NCI-H2081 (cell line): ENCODE measurements around the gene RHOT1.
"Not testable (repeated sequence)": the region's sequence is repeated elsewhere in the genome, so short reads cannot be mapped to it uniquely, and the experiment has no call there.

Experiments
- DNase-seq, 2 experiments: peaks; one replicate each; lab custom pipeline; 2025; lab: John Stamatoyannopoulos, UW

RHOT1 gene

GRCh38 chr17:32124985-32125847 is 17.1 kb upstream of the RHOT1 start:
- no peak for DNase-seq

- DNase-seq = no peak
Observed at GRCh38 chr17:32125848-32126153, 16.5 kb upstream of the RHOT1 start.

DNA sequence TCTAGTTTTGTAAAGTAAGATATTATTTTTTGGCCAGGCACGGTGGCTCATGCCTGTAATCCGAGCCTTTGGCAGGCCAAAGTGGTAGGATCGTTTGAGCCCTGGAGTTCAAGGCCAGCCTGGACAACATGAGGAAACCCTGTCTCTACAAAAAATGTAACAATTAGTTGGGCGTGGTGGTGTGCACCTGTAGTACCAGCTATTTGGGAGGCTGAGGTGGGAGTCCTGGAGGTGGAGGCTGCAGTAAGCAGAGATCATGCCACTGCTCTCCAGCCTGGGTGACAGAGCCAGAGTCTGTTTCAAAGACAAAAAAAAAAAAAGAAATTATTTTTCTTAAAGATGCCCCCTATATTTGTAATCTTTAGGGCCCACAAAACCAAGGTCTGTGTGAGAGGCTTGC is 16.0 kb upstream of the RHOT1 start:
- no peak for DNase-seq

- DNase-seq = no peak
Observed at GRCh38 chr17:32126746-32127145, 15.6 kb upstream of the RHOT1 start.

GRCh38 chr17:32127158-32127897 is 15.0 kb upstream of the RHOT1 start:
- DNase-seq = peak; percentile 68 to 79

DNA sequence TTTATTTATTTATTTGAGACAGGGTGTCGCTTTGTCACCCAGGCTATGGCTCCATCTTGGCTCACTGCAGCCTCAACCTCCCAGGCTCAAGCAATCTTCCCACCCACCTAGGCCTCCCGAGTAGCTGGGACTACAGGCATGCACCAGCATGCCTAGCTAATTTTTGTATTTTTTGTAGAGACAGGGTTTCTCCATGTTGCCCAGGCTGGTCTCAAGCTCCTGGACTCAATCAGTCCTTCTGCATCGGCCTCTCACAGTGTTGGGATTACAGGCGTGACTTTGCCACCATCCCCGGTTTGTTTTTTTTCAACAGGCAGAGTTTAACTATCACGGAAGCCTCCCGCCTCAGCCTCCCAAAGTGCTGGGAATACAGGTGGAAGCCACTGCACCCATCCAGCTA is 13.8 kb upstream of the RHOT1 start:
- not testable (repeated sequence) for DNase-seq

DNA sequence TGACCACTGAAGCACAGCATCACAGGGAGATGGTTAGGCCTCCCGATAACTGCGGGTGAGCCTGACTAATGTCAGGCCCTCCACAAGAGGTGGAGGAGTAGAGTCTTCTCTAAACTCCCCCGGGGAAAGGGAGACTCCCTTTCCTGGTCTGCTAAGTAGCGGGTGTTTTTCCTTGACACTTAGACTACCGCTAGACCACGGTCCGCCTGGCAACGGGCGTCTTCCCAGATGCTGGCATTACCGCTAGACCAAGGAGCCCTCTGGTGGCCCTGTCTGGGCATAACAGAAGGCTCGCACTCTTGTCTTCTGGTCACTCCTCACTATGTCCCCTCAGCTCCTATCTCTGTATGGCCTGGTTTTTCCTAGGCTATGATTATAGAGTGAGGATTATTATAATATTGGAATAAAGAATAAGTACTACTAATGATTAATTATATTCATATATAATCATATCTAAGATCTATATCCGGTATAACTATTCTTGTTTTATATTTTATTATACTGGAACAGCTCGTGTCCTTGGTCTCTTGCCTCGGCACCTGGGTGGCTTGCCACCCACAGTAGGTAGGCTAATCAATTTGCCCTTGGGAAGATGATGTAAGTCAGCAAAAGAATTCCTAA is 6.7 kb upstream of the RHOT1 start:
- DNase-seq = not testable (repeated sequence)

GRCh38 chr17:32136856-32137255 is 5.4 kb upstream of the RHOT1 start:
- DNase-seq = no peak

- DNase-seq = not testable (repeated sequence)
Observed at GRCh38 chr17:32139504-32139903, 2.8 kb upstream of the RHOT1 start.

- DNase-seq = peak; percentile 29 to 75
Observed at GRCh38 chr17:32141258-32141657, 1.0 kb upstream of the RHOT1 start.

DNA sequence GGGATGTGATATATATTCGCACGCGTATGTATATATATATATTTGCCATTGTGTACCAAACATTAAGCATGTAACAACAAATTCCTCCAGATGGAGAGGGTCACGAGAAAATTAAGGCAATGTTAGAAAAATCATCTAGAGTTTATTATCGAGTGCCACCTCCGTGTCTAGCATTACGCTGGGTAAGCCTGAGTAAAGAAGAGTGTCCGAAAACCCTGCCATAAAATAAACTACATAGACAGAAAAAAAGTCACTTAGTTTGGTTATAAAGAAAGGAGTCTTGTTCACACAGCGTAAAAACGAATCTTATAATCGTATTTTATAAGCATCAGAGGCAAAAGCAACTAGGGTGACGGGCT is 644 bp upstream of the RHOT1 start:
- no peak for DNase-seq

GRCh38 chr17:32142857-32143526 is 690 bp downstream of the RHOT1 start:
- peak in 1 of 2 experiments; percentile 44 for DNase-seq

GRCh38 chr17:32143527-32143870 is 1.2 kb downstream of the RHOT1 start:
- no peak for DNase-seq

DNA sequence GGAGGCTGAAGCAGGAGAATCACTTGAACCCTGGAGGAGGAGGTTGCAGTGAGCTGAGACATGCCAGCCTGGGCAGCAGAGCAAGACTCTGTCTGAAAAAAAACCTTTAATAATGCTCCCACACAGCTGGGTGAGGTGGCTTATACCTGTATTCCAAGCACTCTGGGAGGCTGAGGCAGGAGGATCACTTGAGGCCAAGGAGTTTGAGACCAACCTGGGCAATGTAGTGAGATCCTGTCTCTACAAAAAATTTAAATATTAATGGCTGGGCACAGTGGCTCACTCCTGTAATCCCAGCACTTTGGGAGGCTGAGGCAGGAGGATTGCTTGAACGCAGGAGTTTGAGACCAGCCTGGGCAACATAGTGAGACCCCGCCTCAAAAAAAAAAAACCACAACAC is 2.1 kb downstream of the RHOT1 start:
- DNase-seq = not testable (repeated sequence)

GRCh38 chr17:32148351-32148750 is 6.0 kb downstream of the RHOT1 start:
- DNase-seq = no peak

DNA sequence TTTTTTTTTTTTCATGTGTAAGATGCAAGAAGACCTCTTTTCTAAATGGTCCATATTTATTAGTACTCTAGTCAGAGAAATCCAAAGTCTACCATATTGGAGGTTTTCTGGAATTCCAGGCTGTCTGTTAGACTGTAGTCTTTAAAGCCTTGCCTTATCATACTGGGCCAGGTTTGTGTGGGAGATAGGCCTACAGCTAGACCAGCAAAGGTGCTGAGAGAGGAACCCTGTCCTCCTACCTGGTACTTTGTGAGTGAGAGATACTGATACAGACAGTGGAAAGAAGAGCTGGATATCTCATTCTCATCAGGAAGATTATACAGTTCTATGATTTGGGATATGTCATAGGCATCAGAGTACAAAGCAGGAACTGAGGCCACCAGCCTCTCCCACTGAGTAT is 8.1 kb downstream of the RHOT1 start:
- DNase-seq = no peak

DNA sequence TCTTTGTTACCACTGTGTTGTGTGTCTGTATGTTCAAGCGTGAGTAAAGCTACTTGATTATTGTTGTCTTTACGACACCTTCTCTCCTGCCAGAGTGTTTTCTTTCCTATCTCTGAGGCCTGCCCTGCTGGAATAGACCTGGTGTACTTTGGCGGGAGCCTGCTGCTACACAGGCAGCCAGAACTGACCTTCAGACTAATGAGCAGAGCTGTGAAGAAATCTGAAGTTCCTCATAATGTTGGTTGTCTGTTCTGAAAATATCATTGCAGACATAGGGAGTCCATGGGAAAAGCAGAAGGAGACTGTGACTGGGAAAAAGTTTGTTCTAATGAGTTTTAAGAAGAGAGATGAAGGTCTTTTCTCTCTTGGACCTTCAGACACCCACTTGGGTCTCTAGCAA is 9.8 kb downstream of the RHOT1 start:
- no peak for DNase-seq

GRCh38 chr17:32155896-32156295 is 13.6 kb downstream of the RHOT1 start:
- no peak for DNase-seq

GRCh38 chr17:32156656-32157055 is 14.4 kb downstream of the RHOT1 start:
- DNase-seq = no peak

DNA sequence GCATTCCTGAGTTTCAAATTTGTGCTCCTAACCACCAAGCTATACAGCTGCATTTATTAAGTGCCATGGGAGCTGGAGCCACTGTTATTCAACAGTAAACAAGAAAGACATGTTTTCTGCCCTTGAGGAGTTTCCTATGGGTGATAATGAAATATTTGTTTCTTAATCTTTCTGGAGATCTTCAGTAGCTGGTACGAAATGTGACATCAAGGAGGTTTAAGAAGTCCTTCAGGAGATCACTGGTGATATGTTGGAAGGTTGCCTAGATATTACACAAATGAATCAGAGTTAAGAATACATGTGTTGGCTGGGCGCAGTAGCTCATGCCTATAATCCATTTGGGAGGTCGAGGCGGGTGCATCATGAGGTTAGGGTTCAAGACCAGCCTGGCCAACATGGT is 14.9 kb downstream of the RHOT1 start:
- DNase-seq = no peak

DNA sequence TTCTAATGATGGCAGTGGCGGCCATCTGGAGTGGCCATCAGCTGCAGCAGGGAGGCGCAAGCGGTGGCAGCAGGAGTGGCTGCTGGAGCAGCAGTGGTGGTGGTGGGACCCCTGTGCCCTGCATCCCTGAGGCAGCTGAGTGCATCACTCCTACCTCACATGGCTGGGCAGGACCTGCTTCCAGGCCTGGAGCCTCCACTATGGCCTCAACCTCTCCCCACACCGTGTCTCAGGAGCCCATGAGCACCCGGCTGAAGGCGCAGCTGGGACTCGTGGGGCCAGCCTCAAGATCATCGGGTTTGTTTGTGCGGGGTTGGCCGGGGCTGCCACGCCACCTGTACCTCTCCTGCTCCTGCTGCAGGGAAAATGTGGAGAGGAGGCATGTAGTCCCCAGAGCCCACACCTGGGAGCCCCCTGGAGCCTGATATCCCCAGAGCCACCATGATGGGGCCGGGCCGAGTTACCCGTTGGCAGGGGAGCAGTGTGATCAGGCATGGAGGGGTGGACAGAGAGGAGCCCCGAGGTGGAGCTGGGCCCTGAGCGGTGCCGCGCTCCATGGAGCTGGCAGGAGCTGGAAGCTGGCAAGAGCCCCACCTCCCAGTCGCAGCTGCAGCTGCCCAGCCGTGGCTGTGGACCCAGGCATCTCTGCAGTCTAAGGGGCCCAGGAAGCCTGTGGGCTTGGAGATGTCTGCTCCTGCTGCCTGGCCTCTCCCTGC is 16.7 kb downstream of the RHOT1 start:
- no peak for DNase-seq
